GM21619 (cell line): ENCODE results near the gene PCDHB16.
"Not testable (repeated sequence)": the region's sequence is repeated elsewhere in the genome, so short reads cannot be mapped to it uniquely, and the experiment has no call there.

Experiments used
- ATAC-seq: cut with Tn5 transposase; IDR thresholded peaks from one replicate; pipeline ENCODE4 v1.9.1; 2021; ENCODE audit not compliant: unreplicated experiment

PCDHB16 gene

DNA sequence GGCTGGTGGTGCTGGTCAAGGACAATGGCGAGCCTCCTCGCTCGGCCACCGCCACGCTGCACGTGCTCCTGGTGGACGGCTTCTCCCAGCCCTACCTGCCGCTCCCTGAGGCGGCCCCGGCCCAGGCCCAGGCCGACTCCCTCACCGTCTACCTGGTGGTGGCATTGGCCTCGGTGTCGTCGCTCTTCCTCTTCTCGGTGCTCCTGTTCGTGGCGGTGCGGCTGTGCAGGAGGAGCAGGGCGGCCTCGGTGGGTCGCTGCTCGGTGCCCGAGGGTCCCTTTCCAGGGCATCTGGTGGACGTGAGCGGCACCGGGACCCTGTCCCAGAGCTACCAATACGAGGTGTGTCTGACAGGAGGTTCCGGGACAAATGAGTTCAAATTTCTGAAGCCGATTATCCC is 43.2 kb downstream of the PCDHB16 start:
- ATAC-seq, result not testable (repeated sequence)

DNA sequence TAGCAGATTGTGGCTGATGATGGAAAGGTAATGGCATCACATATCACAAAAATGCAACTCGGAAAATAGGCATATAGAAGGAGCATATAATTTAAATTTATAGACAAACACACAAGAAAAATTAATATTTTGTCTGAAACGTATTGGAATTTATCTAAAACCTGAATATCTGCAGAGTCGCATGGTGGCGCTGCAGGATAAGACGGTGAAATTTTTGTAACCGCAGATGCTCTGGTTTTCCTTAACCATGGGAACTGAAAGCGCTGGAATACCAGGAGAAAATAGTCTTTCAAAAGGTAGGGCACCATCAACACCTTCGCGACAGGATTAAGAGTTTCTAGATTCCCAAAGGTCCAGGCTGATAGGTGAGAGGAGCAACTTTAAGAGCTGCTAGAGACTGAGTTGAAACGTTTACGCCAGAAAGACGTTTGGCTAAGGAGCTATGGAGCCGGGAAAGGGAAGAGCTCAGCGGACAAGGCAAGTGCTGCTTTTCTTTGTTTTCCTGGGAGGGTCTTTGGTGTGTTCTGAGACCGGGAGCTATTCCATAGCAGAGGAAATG is 52.0 kb downstream of the PCDHB16 start:
- ATAC-seq, result no peak
